ENCODE results near the gene TMEM239. TPM values are rescaled to one million over a fixed set of nuclear protein-coding genes. Genes with fewer than 3 reads are reported as not detected.

The TMEM239 gene
- total RNA-seq, 2 donors from 2014 or later = not detected

DNA sequence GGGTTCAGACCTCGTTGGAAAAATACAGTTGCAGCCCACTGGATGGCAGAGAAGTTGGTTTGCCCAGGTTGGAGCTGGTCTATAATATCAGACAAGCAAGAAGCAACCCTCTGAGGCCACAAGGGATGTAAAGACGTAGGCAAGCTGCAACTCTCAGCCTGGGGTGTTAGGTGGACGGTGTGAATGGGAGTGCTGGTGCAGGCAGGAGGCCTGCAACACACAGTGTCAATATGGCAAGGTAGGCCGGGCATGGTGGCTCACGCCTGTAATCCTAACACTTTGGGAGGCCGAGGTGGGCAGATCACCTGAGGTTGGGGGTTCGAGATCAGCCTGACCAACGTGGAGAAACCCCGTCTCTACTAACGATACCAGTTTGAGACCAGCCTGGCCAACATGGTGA, 34.9 kb downstream of the TMEM239 start:
- intact Hi-C loops (cut with DNase I) = loop anchor here (5.0 kb wide), 1 partner anchor 94 kb away; no protein-coding TSS in a partner anchor
- TF ChIP-seq, protein P1, sequence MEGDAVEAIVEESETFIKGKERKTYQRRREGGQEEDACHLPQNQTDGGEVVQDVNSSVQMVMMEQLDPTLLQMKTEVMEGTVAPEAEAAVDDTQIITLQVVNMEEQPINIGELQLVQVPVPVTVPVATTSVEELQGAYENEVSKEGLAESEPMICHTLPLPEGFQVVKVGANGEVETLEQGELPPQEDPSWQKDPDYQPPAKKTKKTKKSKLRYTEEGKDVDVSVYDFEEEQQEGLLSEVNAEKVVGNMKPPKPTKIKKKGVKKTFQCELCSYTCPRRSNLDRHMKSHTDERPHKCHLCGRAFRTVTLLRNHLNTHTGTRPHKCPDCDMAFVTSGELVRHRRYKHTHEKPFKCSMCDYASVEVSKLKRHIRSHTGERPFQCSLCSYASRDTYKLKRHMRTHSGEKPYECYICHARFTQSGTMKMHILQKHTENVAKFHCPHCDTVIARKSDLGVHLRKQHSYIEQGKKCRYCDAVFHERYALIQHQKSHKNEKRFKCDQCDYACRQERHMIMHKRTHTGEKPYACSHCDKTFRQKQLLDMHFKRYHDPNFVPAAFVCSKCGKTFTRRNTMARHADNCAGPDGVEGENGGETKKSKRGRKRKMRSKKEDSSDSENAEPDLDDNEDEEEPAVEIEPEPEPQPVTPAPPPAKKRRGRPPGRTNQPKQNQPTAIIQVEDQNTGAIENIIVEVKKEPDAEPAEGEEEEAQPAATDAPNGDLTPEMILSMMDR (IDR thresholded peaks at IDR 0.05) = no peak
- no peaks in the 10 kb centered on the region for H3K4me1 ChIP-seq
- no peaks in the 10 kb centered on the region for H3K27me3 ChIP-seq
- H3K9me3 ChIP-seq = no peaks in the 10 kb centered on the region
- H3K27ac ChIP-seq = no peak overlapping the region
- H3K36me3 ChIP-seq = no peaks in the 10 kb centered on the region
- DNase-seq = no peak
- no peak overlapping the region for H3K9ac ChIP-seq (ENCODE audit: low read depth in 2 of 2, low read length in 2 of 2)
- no peak overlapping the region for H3K4me3 ChIP-seq

DNA sequence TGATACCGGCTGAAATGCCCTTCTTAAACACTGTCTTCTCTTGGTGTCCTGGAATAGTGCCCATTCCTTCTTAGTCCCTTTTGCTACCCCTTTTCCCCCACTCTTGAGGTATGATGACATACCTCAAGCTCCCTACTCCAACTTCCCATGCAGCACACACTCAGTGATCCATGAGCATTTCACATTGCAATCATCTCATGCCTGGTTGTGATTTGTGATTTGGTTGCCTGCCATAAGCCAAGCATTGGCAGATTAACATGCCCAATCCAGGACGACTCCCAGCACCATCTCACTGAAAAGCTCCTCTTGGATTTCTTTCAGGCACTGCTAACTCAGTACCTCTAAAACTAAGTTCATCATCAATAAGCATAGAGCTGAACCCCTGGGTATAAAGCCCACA, 42.4 kb downstream of the TMEM239 start:
- H3K27me3 ChIP-seq = no peaks in the 10 kb centered on the region
- no peaks in the 10 kb centered on the region for H3K4me1 ChIP-seq
- no peak overlapping the region for H3K27ac ChIP-seq
- H3K36me3 ChIP-seq = peaks cover 8% of the 10 kb centered on the region
- no peak for DNase-seq
- H3K4me3 ChIP-seq = no peak overlapping the region
- no peaks in the 10 kb centered on the region for H3K9me3 ChIP-seq
- intact Hi-C loops (cut with DNase I) = no loop called here
- no peak overlapping the region for H3K9ac ChIP-seq (ENCODE audit: low read depth in 2 of 2, low read length in 2 of 2)
- TF ChIP-seq, protein P1 (IDR thresholded peaks at IDR 0.05) = no peak

- Histone ChIP-seq H3K9me3 (no peaks in the 10 kb centered on the region), H3K27me3 (no peaks in the 10 kb centered on the region), H3K4me3 (no peak overlapping the region), H3K4me1 (no peaks in the 10 kb centered on the region), H3K27ac (no peak overlapping the region), H3K9ac (ENCODE audit: low read depth in 2 of 2, low read length in 2 of 2) (no peak overlapping the region), H3K36me3 (peaks cover 8% of the 10 kb centered on the region)
- TF ChIP-seq, protein P1 (IDR thresholded peaks at IDR 0.05) = no peak
- no peak for DNase-seq
- intact Hi-C loops (cut with DNase I) = no loop called here
Measured at GRCh38 chr20:2859330-2860121, 43.4 kb downstream of the TMEM239 start.

GRCh38 chr20:2864626-2865025, 48.5 kb downstream of the TMEM239 start:
- peaks cover 8% of the 10 kb centered on the region for H3K36me3 ChIP-seq
- no peaks in the 10 kb centered on the region for H3K27me3 ChIP-seq

DNA sequence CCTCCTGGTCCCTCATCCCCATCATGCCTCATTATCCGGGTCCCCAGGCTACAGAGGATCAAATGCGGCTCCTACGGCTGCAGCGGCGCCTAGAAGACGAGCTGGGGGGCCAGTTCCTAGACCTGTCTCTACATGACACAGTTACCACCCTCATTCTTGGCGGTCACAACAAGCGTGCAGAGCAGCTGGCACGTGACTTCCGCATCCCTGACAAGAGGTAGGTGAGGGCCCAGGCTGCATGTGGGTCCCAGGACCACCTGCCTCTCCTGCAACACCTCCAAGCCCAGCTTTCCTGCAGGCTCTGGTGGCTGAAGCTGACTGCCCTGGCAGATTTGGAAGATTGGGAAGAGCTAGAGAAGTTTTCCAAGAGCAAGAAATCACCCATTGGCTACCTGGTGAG, 48.9 kb downstream of the TMEM239 start:
- no peak overlapping the region for H3K27ac ChIP-seq
- peaks cover 8% of the 10 kb centered on the region for H3K36me3 ChIP-seq
- H3K27me3 ChIP-seq = no peaks in the 10 kb centered on the region
- H3K4me1 ChIP-seq = no peaks in the 10 kb centered on the region
- intact Hi-C loops (cut with DNase I) = no loop called here
- TF ChIP-seq, protein P1 (IDR thresholded peaks at IDR 0.05) = no peak
- no peak overlapping the region for H3K9ac ChIP-seq (ENCODE audit: low read depth in 2 of 2, low read length in 2 of 2)
- H3K4me3 ChIP-seq = no peak overlapping the region
- no peak for DNase-seq
- no peaks in the 10 kb centered on the region for H3K9me3 ChIP-seq

More at GRCh38 chr20:2864626-2865025, 48.5 kb downstream of the TMEM239 start:
- no peak overlapping the region for H3K4me3 ChIP-seq
- H3K4me1 ChIP-seq = no peaks in the 10 kb centered on the region
- H3K9ac ChIP-seq (ENCODE audit: low read depth in 2 of 2, low read length in 2 of 2) = no peak overlapping the region
- no peak for DNase-seq
- intact Hi-C loops (cut with DNase I) = no loop called here
- H3K27ac ChIP-seq = no peak overlapping the region
- no peaks in the 10 kb centered on the region for H3K9me3 ChIP-seq
- TF ChIP-seq, protein P1 (IDR thresholded peaks at IDR 0.05) = no peak
